HL-60 (cell line): ENCODE results near the gene SLC25A18.

Experiments
- CTCF ChIP-seq: IDR thresholded peaks from one replicate; pipeline ENCODE4 v1.5.1; 2011; ENCODE audit warnings: low read length, control low read depth, inconsistent platforms; ENCODE audit not compliant: insufficient read depth
- GABPA ChIP-seq: IDR thresholded peaks from 2 replicates; pipeline ENCODE4 v1.6.1; 2012; ENCODE audit warnings: low read depth
- SPI1 ChIP-seq: IDR thresholded peaks from 2 replicates; pipeline ENCODE4 v1.6.1; 2012; ENCODE audit warnings: low read depth, mild to moderate bottlenecking, borderline replicate concordance

GRCh38 chr22:17628406-17629172 lies 65.3 kb downstream of the SLC25A18 start, which contains the start of gene ATP6V1E1:
- TF ChIP-seq GABPA, result peak; percentile 89
- TF ChIP-seq SPI1, result peak; percentile 67
- no peak for TF ChIP-seq CTCF
